Measurements from ENCODE around the gene SUGP1. TPM values are rescaled to one million over a fixed set of nuclear protein-coding genes. Genes with fewer than 3 reads are reported as not detected.
A peak's percentile ranks its signal among the peaks of the same experiment; 100 is the strongest.

The SUGP1 gene
- total and polyA plus RNA-seq, 7 donors = 20.6 to 35.8 (median 26.3) TPM

GRCh38 chr19:19334063-19334988, 14.0 kb upstream of the SUGP1 start:
- Histone ChIP-seq H3K27me3 (ENCODE audit: insufficient read depth in 3 of 3, low read length in 2 of 3) (no peaks in the 10 kb centered on the region), H3K4me1 (no peaks in the 10 kb centered on the region), H3K27ac (no peak overlapping the region), H3K4me3 (no peak overlapping the region), H3K36me3 (ENCODE audit: insufficient read depth in 1 of 2, low read depth in 1 of 2) (peaks cover 8 to 84% of the 10 kb centered on the region in 2 donors), H3K9me3 (no peaks in the 10 kb centered on the region)
- WGBS, 3 donors = 62 to 73% (median 67%) methylated on average over 19 to 22 of the region's 22 CpGs
- intact Hi-C loops (cut with DNase I) = no loop called here
- no peak for DNase-seq
- peak in 3 of 4 donors; percentile 7 to 27 (median 15) for ATAC-seq
- TF ChIP-seq CTCF (IDR thresholded peaks at IDR 0.05) = no peak

- ATAC-seq = no peak
- no peak for TF ChIP-seq CTCF (IDR thresholded peaks at IDR 0.05)
Observed at GRCh38 chr19:19329126-19329525, 8.8 kb upstream of the SUGP1 start.

GRCh38 chr19:19327672-19328071, 7.4 kb upstream of the SUGP1 start:
- ATAC-seq = no peak
- intact Hi-C loops (cut with DNase I) = no loop called here
- H3K9me3 ChIP-seq = no peaks in the 10 kb centered on the region
- 91 to 97% (median 95%) methylated on average over 8 of the region's 8 CpGs for WGBS, 3 donors
- H3K4me1 ChIP-seq = peaks cover 31% of the 10 kb centered on the region
- no peak for TF ChIP-seq CTCF (IDR thresholded peaks at IDR 0.05)
- no peak overlapping the region for H3K4me3 ChIP-seq
- H3K36me3 ChIP-seq (ENCODE audit: insufficient read depth in 1 of 2, low read depth in 1 of 2) = peaks cover 0 to 85% of the 10 kb centered on the region in 2 donors
- no peak for DNase-seq
- no peak overlapping the region for H3K27ac ChIP-seq
- H3K27me3 ChIP-seq (ENCODE audit: insufficient read depth in 3 of 3, low read length in 2 of 3) = no peaks in the 10 kb centered on the region

More at GRCh38 chr19:19329126-19329525, 8.8 kb upstream of the SUGP1 start:
- WGBS, 3 donors = 54 to 67% (median 59%) methylated on average over 6 of the region's 6 CpGs
- Histone ChIP-seq H3K4me3 (no peak overlapping the region), H3K36me3 (ENCODE audit: insufficient read depth in 1 of 2, low read depth in 1 of 2) (peaks cover 0 to 88% of the 10 kb centered on the region in 2 donors), H3K4me1 (peaks cover 17% of the 10 kb centered on the region), H3K27ac (no peak overlapping the region), H3K27me3 (ENCODE audit: insufficient read depth in 3 of 3, low read length in 2 of 3) (no peaks in the 10 kb centered on the region), H3K9me3 (no peaks in the 10 kb centered on the region)
- intact Hi-C loops (cut with DNase I) = no loop called here
- no peak for DNase-seq

- no peaks in the 10 kb centered on the region for H3K27me3 ChIP-seq (ENCODE audit: insufficient read depth in 3 of 3, low read length in 2 of 3)
- peaks cover 0 to 51% of the 10 kb centered on the region in 2 donors for H3K36me3 ChIP-seq (ENCODE audit: insufficient read depth in 1 of 2, low read depth in 1 of 2)
- intact Hi-C loops (cut with DNase I) = loop anchor here in 1 of 2 donors (5.0 kb wide), 1 partner anchor 132 kb away; the partner anchor contains the start of genes BORCS8 and RFXANK
- peak overlapping the region; percentile 1 for H3K4me3 ChIP-seq
- ATAC-seq (peak; percentile 52 to 79 (median 76)), DNase-seq (no peak)
- peak overlapping the region; percentile 95 for H3K27ac ChIP-seq
- TF ChIP-seq CTCF (IDR thresholded peaks at IDR 0.05) = no peak
- H3K4me1 ChIP-seq = peaks cover 45% of the 10 kb centered on the region
- H3K9me3 ChIP-seq = no peaks in the 10 kb centered on the region
- WGBS, 3 donors = 39 to 61% (median 47%) methylated on average over 7 of the region's 7 CpGs
Observed at GRCh38 chr19:19324059-19324770, 3.9 kb upstream of the SUGP1 start.
